HEK293 (cell line): ENCODE measurements around the gene ADGRD1.

Experiments
- CTCF ChIA-PET: fragments of 350-600 bp; formaldehyde crosslinking; extraction: SDS; loops from one replicate; lab custom pipeline; 2021; ENCODE audit warnings: antibody characterized with exemption; lab: Yijun Ruan, JAX
- POLR2A ChIA-PET: fragments of 300-600 bp; formaldehyde crosslinking; extraction: SDS; loops from one replicate; lab custom pipeline; 2020; ENCODE audit warnings: antibody characterized with exemption, inconsistent platforms; lab: Yijun Ruan, JAX
- H3K27ac ChIP-seq: fragments of 200-500 bp; sonication (Bioruptor generic); 2 replicates; pipeline ENCODE4 v1.5.1; 2014; ENCODE audit warnings: low read depth, low read length, control low read depth, inconsistent platforms; ENCODE audit errors: extremely low read depth
- H3K36me3 ChIP-seq, 2 experiments: fragments of 200-500 bp in 1 of 2; sonication (Bioruptor generic) in 1 of 2; 1 replicate in 1 of 2; 2 replicates in 1 of 2; pipeline ENCODE4 v1.5.1; 2014 to 2017; ENCODE audit warnings: inconsistent platforms in 2 of 2, low read length in 2 of 2; ENCODE audit not compliant: control insufficient read depth in 2 of 2, insufficient read depth in 1 of 2
- H3K4me1 ChIP-seq: fragments of 200-500 bp; sonication (Bioruptor generic); 2 replicates; pipeline ENCODE4 v1.5.1; 2014; ENCODE audit warnings: mild to moderate bottlenecking, low read length, inconsistent platforms; ENCODE audit not compliant: control insufficient read depth, insufficient read depth
- H3K4me3 ChIP-seq: 2 replicates; pipeline ENCODE4 v1.5.1; 2011; ENCODE audit warnings: low read depth, mild to moderate bottlenecking, control low read depth, low read length, moderate library complexity
- H3K9me3 ChIP-seq: fragments of 200-500 bp; sonication (Bioruptor generic); 2 replicates; pipeline ENCODE4 v1.5.1; 2014; ENCODE audit warnings: low read depth, low read length, inconsistent platforms; ENCODE audit not compliant: control insufficient read depth, insufficient read depth
- ATF2 ChIP-seq: fragments of 450-650 bp; formaldehyde crosslinking; IDR thresholded peaks from 2 replicates; pipeline ENCODE4 v1.5.1; 2016; ENCODE audit warnings: missing biosample characterization, missing genetic modification characterization, low read depth
- HOXC10 ChIP-seq: sonication (generic); formaldehyde crosslinking; IDR thresholded peaks from 2 replicates; pipeline ENCODE4 v1.8.1; 2023; ENCODE audit warnings: mild to moderate bottlenecking, missing genetic modification reagents
- IKZF3 ChIP-seq: fragments of 450-650 bp; IDR thresholded peaks from 2 replicates; pipeline ENCODE4 v1.5.0; 2018; ENCODE audit warnings: missing biosample characterization, mild to moderate bottlenecking, missing genetic modification characterization, moderate library complexity
- KLF10 ChIP-seq: fragments of 450-650 bp; IDR thresholded peaks from 2 replicates; pipeline ENCODE4 v1.5.1; 2018; ENCODE audit warnings: missing biosample characterization, mild to moderate bottlenecking, missing genetic modification characterization
- MEIS1 ChIP-seq: sonication (generic); formaldehyde crosslinking; IDR thresholded peaks from 2 replicates; pipeline ENCODE4 v1.8.1; 2022; ENCODE audit warnings: missing genetic modification reagents, mild to moderate bottlenecking, borderline replicate concordance
- MYNN ChIP-seq: fragments of 450-650 bp; formaldehyde crosslinking; IDR thresholded peaks from 2 replicates; pipeline ENCODE4 v1.5.1; 2016; ENCODE audit warnings: missing biosample characterization, missing genetic modification characterization, borderline replicate concordance
- PRDM1 ChIP-seq: fragments of 450-650 bp; formaldehyde crosslinking; IDR thresholded peaks from 2 replicates; pipeline ENCODE4; 2016; ENCODE audit warnings: missing biosample characterization, missing genetic modification characterization
- SP7 ChIP-seq: fragments of 450-650 bp; formaldehyde crosslinking; IDR thresholded peaks from 2 replicates; pipeline ENCODE4 v1.5.1; 2016; ENCODE audit warnings: missing biosample characterization, missing genetic modification characterization
- ZBTB17 ChIP-seq: fragments of 450-650 bp; formaldehyde crosslinking; IDR thresholded peaks from 2 replicates; pipeline ENCODE4 v1.5.1; 2016; ENCODE audit warnings: missing biosample characterization, missing genetic modification characterization
- ZBTB20 ChIP-seq: fragments of 450-650 bp; formaldehyde crosslinking; IDR thresholded peaks from 2 replicates; pipeline ENCODE4 v1.5.1; 2016; ENCODE audit warnings: missing biosample characterization, missing genetic modification characterization
- ZBTB49 ChIP-seq: fragments of 450-650 bp; formaldehyde crosslinking; IDR thresholded peaks from 2 replicates; pipeline ENCODE4 v1.5.1; 2016; ENCODE audit warnings: missing biosample characterization, missing genetic modification characterization, low read depth
- ZBTB8A ChIP-seq: fragments of 450-650 bp; formaldehyde crosslinking; IDR thresholded peaks from 2 replicates; pipeline ENCODE4 v1.5.1; 2016; ENCODE audit warnings: missing biosample characterization, missing genetic modification characterization
- ZNF112 ChIP-seq: fragments of 450-650 bp; formaldehyde crosslinking; IDR thresholded peaks from 2 replicates; pipeline ENCODE4 v1.5.0; 2017; ENCODE audit warnings: missing biosample characterization, missing genetic modification characterization
- ZNF138 ChIP-seq: fragments of 450-650 bp; formaldehyde crosslinking; IDR thresholded peaks from 2 replicates; pipeline ENCODE4 v1.5.1; 2016; ENCODE audit warnings: missing biosample characterization, missing genetic modification characterization, borderline replicate concordance
- ZNF155 ChIP-seq: fragments of 450-650 bp; formaldehyde crosslinking; IDR thresholded peaks from 2 replicates; pipeline ENCODE4 v1.5.1; 2016; ENCODE audit warnings: missing biosample characterization, missing genetic modification characterization
- ZNF184 ChIP-seq: fragments of 450-650 bp; IDR thresholded peaks from 2 replicates; pipeline ENCODE4 v1.5.1; 2018; ENCODE audit warnings: missing biosample characterization, mild to moderate bottlenecking, missing genetic modification characterization
- ZNF214 ChIP-seq: fragments of 450-650 bp; formaldehyde crosslinking; IDR thresholded peaks from 2 replicates; pipeline ENCODE4 v1.5.1; 2017; ENCODE audit warnings: missing biosample characterization, mild to moderate bottlenecking, missing genetic modification characterization, borderline replicate concordance
- ZNF248 ChIP-seq: fragments of 450-650 bp; formaldehyde crosslinking; IDR thresholded peaks from 2 replicates; pipeline ENCODE4 v1.5.1; 2017; ENCODE audit warnings: missing biosample characterization, missing genetic modification characterization
- ZNF280C ChIP-seq: fragments of 450-650 bp; formaldehyde crosslinking; IDR thresholded peaks from 2 replicates; pipeline ENCODE4 v1.5.1; 2016; ENCODE audit warnings: missing biosample characterization, missing genetic modification characterization
- ZNF302 ChIP-seq: fragments of 450-650 bp; formaldehyde crosslinking; IDR thresholded peaks from 2 replicates; pipeline ENCODE4 v1.5.1; 2016; ENCODE audit warnings: missing biosample characterization, missing genetic modification characterization, low read depth
- ZNF404 ChIP-seq: fragments of 450-650 bp; formaldehyde crosslinking; IDR thresholded peaks from 2 replicates; pipeline ENCODE4 v1.5.1; 2017; ENCODE audit warnings: missing biosample characterization, missing genetic modification characterization
- ZNF433 ChIP-seq: fragments of 450-650 bp; formaldehyde crosslinking; IDR thresholded peaks from 2 replicates; pipeline ENCODE4 v1.5.1; 2016; ENCODE audit warnings: missing biosample characterization, missing genetic modification characterization, low read depth
- ZNF473 ChIP-seq: fragments of 450-650 bp; formaldehyde crosslinking; IDR thresholded peaks from 2 replicates; pipeline ENCODE4 v1.5.1; 2017; ENCODE audit warnings: missing biosample characterization, missing genetic modification characterization
- ZNF48 ChIP-seq: fragments of 450-650 bp; formaldehyde crosslinking; IDR thresholded peaks from 2 replicates; pipeline ENCODE4 v1.5.1; 2016; ENCODE audit warnings: missing biosample characterization, missing genetic modification characterization
- ZNF501 ChIP-seq: fragments of 450-650 bp; formaldehyde crosslinking; IDR thresholded peaks from 2 replicates; pipeline ENCODE4 v1.5.1; 2016; ENCODE audit warnings: missing biosample characterization, missing genetic modification characterization
- ZNF585B ChIP-seq: fragments of 450-650 bp; formaldehyde crosslinking; IDR thresholded peaks from 2 replicates; pipeline ENCODE4 v1.5.1; 2016; ENCODE audit warnings: missing biosample characterization, missing genetic modification characterization
- ZNF664 ChIP-seq: fragments of 450-650 bp; formaldehyde crosslinking; IDR thresholded peaks from 2 replicates; pipeline ENCODE4 v1.5.1; 2016; ENCODE audit warnings: missing biosample characterization, missing genetic modification characterization
- TF ChIP-seq, protein P1 (sequence below): fragments of 450-650 bp; formaldehyde crosslinking; IDR thresholded peaks from 2 replicates; pipeline ENCODE4 v1.5.1; 2017; ENCODE audit warnings: missing biosample characterization, mild to moderate bottlenecking, missing genetic modification characterization, moderate library complexity
- TF ChIP-seq, protein P2 (sequence below): fragments of 450-650 bp; formaldehyde crosslinking; IDR thresholded peaks from 2 replicates; pipeline ENCODE4; 2016; ENCODE audit warnings: missing biosample characterization, missing genetic modification characterization

Gene ADGRD1

GRCh38 chr12:130960058-130960457, 6.4 kb downstream of the ADGRD1 start:
- Histone ChIP-seq H3K27ac (no peak overlapping the region), H3K9me3 (no peaks in the 10 kb centered on the region), H3K36me3 (no peaks in the 10 kb centered on the region), H3K4me3 (no peak overlapping the region), H3K4me1 (no peaks in the 10 kb centered on the region)
- ChIA-PET CTCF (interaction anchor here (0.6 kb wide), 1 partner anchor 996 kb away, joined by 3 read pairs; no protein-coding TSS in a partner anchor), POLR2A (interaction anchor here (0.8 kb wide), 1 partner anchor 10 kb away, joined by 3 read pairs; no protein-coding TSS in a partner anchor)
- TF ChIP-seq ZNF184 (tag by site-specific recombination) (no peak), ZNF48 (tag by site-specific recombination) (no peak), ZNF214 (tag by site-specific recombination) (no peak), ZNF302 (tag by site-specific recombination) (no peak), ZNF112 (tag by site-specific recombination) (no peak), HOXC10 (CRISPR knock-in tag) (no peak), ZNF155 (tag by site-specific recombination) (no peak), ZNF433 (no peak), SP7 (tag by site-specific recombination) (no peak), ZNF585B (tag by site-specific recombination) (no peak), MEIS1 (no peak), ZNF248 (tag by site-specific recombination) (no peak), ZBTB20 (tag by site-specific recombination) (no peak), PRDM1 (tag by site-specific recombination) (no peak), ZNF473 (tag by site-specific recombination) (no peak), ZNF664 (no peak), ZBTB49 (tag by site-specific recombination) (no peak), ZBTB17 (tag by site-specific recombination) (no peak)
- TF ChIP-seq, protein P1, sequence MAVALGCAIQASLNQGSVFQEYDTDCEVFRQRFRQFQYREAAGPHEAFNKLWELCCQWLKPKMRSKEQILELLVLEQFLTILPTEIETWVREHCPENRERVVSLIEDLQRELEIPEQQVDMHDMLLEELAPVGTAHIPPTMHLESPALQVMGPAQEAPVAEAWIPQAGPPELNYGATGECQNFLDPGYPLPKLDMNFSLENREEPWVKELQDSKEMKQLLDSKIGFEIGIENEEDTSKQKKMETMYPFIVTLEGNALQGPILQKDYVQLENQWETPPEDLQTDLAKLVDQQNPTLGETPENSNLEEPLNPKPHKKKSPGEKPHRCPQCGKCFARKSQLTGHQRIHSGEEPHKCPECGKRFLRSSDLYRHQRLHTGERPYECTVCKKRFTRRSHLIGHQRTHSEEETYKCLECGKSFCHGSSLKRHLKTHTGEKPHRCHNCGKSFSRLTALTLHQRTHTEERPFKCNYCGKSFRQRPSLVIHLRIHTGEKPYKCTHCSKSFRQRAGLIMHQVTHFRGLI (tag by site-specific recombination), result no peak

- CTCF ChIA-PET, result no interaction called here
- no peaks in the 10 kb centered on the region for H3K36me3 ChIP-seq
- no peak for TF ChIP-seq ZNF280C
- TF ChIP-seq ZNF138 (tag by site-specific recombination), result no peak
- no peak for TF ChIP-seq MYNN (tag by site-specific recombination)
- TF ChIP-seq IKZF3 (tag by site-specific recombination), result no peak
- no peak for TF ChIP-seq ZNF404 (tag by site-specific recombination)
- TF ChIP-seq ZBTB8A (tag by site-specific recombination), result no peak
- TF ChIP-seq ZNF501 (tag by site-specific recombination), result no peak
- TF ChIP-seq, protein P2, sequence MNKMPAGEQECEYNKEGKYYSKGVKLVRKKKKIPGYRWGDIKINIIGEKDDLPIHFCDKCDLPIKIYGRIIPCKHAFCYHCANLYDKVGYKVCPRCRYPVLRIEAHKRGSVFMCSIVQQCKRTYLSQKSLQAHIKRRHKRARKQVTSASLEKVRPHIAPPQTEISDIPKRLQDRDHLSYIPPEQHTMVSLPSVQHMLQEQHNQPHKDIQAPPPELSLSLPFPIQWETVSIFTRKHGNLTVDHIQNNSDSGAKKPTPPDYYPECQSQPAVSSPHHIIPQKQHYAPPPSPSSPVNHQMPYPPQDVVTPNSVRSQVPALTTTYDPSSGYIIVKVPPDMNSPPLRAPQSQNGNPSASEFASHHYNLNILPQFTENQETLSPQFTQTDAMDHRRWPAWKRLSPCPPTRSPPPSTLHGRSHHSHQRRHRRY (tag by site-specific recombination), result no peak
- no peak for TF ChIP-seq ATF2
- no peak for TF ChIP-seq KLF10
Observed at GRCh38 chr12:130960787-130961186, 7.1 kb downstream of the ADGRD1 start.

More at GRCh38 chr12:130960787-130961186, 7.1 kb downstream of the ADGRD1 start:
- Histone ChIP-seq H3K9me3 (no peaks in the 10 kb centered on the region), H3K4me3 (no peak overlapping the region), H3K4me1 (no peaks in the 10 kb centered on the region), H3K27ac (no peak overlapping the region)
- POLR2A ChIA-PET, result interaction anchor here (0.8 kb wide), 1 partner anchor 11 kb away, joined by 3 read pairs; no protein-coding TSS in a partner anchor
